ENCODE measurements around the gene GNG12. TPM values are rescaled to one million over a fixed set of nuclear protein-coding genes. Genes with fewer than 3 reads are reported as not detected.

GNG12 gene
- total RNA-seq, 1 experiment from 2014 or later: 12.5 TPM

DNA sequence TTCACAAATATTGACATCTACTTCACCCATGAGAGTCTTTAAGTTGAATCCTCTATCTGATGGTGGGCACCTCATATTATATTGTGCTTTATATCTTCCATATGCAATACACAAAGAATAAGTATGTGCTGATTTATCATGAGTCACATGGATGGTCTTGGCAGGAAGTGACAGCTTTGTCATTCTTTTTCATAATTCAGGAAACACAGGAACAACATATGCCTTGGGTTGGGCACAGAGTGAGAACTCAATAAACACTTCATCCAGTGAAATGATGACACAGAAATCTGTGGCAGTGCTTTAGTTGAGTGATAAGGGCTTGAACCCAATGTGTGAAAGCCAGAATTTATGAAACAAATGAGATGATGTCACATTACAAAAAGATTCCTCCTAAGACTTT, 107.0 kb downstream of the GNG12 start:
- Mint-ChIP-seq H3K27me3 (ENCODE audit: insufficient read depth, unreplicated experiment) (no peaks in the 10 kb centered on the region), H3K27ac (ENCODE audit: unreplicated experiment) (no peak overlapping the region), H3K4me1 (ENCODE audit: low read depth, unreplicated experiment) (peaks cover 7% of the 10 kb centered on the region), H3K4me3 (ENCODE audit: unreplicated experiment) (no peak overlapping the region), H3K36me3 (ENCODE audit: insufficient read depth, unreplicated experiment) (no peaks in the 10 kb centered on the region), H3K9me3 (ENCODE audit: unreplicated experiment) (no peaks in the 10 kb centered on the region)
- H3K36me3 ChIP-seq (ENCODE audit: control insufficient read depth, insufficient read depth, low read length): no peaks in the 10 kb centered on the region
- TF ChIP-seq, protein P1, sequence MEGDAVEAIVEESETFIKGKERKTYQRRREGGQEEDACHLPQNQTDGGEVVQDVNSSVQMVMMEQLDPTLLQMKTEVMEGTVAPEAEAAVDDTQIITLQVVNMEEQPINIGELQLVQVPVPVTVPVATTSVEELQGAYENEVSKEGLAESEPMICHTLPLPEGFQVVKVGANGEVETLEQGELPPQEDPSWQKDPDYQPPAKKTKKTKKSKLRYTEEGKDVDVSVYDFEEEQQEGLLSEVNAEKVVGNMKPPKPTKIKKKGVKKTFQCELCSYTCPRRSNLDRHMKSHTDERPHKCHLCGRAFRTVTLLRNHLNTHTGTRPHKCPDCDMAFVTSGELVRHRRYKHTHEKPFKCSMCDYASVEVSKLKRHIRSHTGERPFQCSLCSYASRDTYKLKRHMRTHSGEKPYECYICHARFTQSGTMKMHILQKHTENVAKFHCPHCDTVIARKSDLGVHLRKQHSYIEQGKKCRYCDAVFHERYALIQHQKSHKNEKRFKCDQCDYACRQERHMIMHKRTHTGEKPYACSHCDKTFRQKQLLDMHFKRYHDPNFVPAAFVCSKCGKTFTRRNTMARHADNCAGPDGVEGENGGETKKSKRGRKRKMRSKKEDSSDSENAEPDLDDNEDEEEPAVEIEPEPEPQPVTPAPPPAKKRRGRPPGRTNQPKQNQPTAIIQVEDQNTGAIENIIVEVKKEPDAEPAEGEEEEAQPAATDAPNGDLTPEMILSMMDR (IDR thresholded peaks at IDR 0.05; ENCODE audit: insufficient read depth in 1 of 2, low read depth in 1 of 2, low read length in 1 of 2, severe bottlenecking in 1 of 2, unreplicated experiment in 1 of 2): no peak
- no peak for DNase-seq
- intact Hi-C loops (cut with micrococcal nuclease; ENCODE audit: unreplicated experiment): no loop called here
- POLR2A ChIA-PET: no interaction called here
- H3K4me3 ChIP-seq (ENCODE audit: low read depth, low read length): no peak overlapping the region
- H3K9me3 ChIP-seq: no peaks in the 10 kb centered on the region
- BruUV-seq (replicated peaks): no TSS peak
- CTCF ChIA-PET: no interaction called here
- peaks cover 13% of the 10 kb centered on the region; the same call in 1 of the 2 replicates for H3K4me1 ChIP-seq
- H3K27me3 ChIP-seq (replicated peaks; ENCODE audit: control insufficient read depth, insufficient read depth, low read length): no peaks in the 10 kb centered on the region

DNA sequence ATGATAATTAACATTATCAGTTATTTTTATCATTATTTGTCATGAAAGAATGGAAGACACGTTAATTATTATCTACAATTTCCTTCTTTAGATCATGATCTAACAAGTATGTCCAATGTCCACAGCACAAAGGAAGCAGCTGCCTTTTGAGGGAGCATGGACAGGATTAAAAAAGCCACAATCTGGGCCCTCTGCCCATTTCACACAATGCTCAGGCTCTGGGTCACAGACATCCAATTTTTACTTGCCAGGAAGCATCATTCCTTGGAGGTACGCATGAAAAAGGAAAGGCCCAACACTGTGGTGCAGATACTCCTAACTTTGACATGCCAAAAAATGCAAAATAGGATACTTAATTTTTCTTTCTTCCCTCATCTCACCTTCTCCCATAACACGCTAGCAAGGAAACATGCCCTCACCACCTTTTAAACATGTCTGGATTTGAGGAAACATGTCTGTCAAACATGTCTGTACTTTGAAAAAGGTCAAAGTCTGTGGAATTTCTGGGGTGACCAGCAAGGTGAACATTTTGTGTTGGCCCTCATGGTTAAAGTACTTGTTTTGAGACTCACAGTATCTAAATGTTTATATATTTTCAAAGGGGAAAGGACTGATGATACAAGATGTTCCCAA, 108.2 kb downstream of the GNG12 start:
- no peak overlapping the region for H3K4me3 Mint-ChIP-seq (ENCODE audit: unreplicated experiment)
- POLR2A ChIA-PET: no interaction called here
- H3K4me3 ChIP-seq (ENCODE audit: low read depth, low read length): no peak overlapping the region
- no TSS peak for BruUV-seq (replicated peaks)
- no peak for DNase-seq
- intact Hi-C loops (cut with micrococcal nuclease; ENCODE audit: unreplicated experiment): no loop called here
- H3K27ac Mint-ChIP-seq (ENCODE audit: unreplicated experiment): no peak overlapping the region
- H3K9me3 ChIP-seq: no peaks in the 10 kb centered on the region
- CTCF ChIA-PET: no interaction called here
- peaks cover 7% of the 10 kb centered on the region for H3K4me1 Mint-ChIP-seq (ENCODE audit: low read depth, unreplicated experiment)
- no peaks in the 10 kb centered on the region for H3K27me3 Mint-ChIP-seq (ENCODE audit: insufficient read depth, unreplicated experiment)
- H3K4me1 ChIP-seq: peaks cover 13% of the 10 kb centered on the region; the same call in 1 of the 2 replicates
- H3K27me3 ChIP-seq (replicated peaks; ENCODE audit: control insufficient read depth, insufficient read depth, low read length): no peaks in the 10 kb centered on the region
- TF ChIP-seq, protein P1 (IDR thresholded peaks at IDR 0.05; ENCODE audit: insufficient read depth in 1 of 2, low read depth in 1 of 2, low read length in 1 of 2, severe bottlenecking in 1 of 2, unreplicated experiment in 1 of 2): no peak
- no peaks in the 10 kb centered on the region for H3K36me3 ChIP-seq (ENCODE audit: control insufficient read depth, insufficient read depth, low read length)
- H3K9me3 Mint-ChIP-seq (ENCODE audit: unreplicated experiment): no peaks in the 10 kb centered on the region
- no peaks in the 10 kb centered on the region for H3K36me3 Mint-ChIP-seq (ENCODE audit: insufficient read depth, unreplicated experiment)

DNA sequence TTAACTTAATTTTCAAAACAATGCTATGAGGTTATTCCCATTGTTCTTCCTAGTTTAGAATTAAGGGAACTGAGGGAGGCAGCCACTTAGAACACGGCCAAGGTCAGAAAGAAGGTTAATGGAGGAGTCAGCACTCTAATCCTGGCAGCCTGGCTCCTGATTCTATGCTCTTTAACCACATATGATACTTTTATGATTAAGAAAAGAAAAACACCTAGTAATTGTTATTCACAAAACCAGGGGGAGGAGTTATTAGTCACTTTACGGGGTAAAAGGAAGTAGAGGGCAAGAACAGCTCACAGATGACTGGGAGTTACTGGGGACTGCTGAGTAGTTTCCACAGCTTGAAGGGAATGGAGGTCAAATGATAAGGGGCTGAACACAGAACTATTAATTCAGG, 109.6 kb downstream of the GNG12 start:
- no peaks in the 10 kb centered on the region for H3K9me3 ChIP-seq
- H3K4me1 Mint-ChIP-seq (ENCODE audit: low read depth, unreplicated experiment): peaks cover 7% of the 10 kb centered on the region
- no peak overlapping the region for H3K27ac Mint-ChIP-seq (ENCODE audit: unreplicated experiment)
- no peak for DNase-seq
- ChIA-PET CTCF (no interaction called here), POLR2A (no interaction called here)
- no peak overlapping the region for H3K4me3 ChIP-seq (ENCODE audit: low read depth, low read length)
- H3K36me3 Mint-ChIP-seq (ENCODE audit: insufficient read depth, unreplicated experiment): no peaks in the 10 kb centered on the region
- peaks cover 13% of the 10 kb centered on the region; the same call in 1 of the 2 replicates for H3K4me1 ChIP-seq
- BruUV-seq (replicated peaks): no TSS peak
- H3K27me3 ChIP-seq (replicated peaks; ENCODE audit: control insufficient read depth, insufficient read depth, low read length): no peaks in the 10 kb centered on the region
- no peak overlapping the region for H3K4me3 Mint-ChIP-seq (ENCODE audit: unreplicated experiment)
- intact Hi-C loops (cut with micrococcal nuclease; ENCODE audit: unreplicated experiment): no loop called here
- no peaks in the 10 kb centered on the region for H3K27me3 Mint-ChIP-seq (ENCODE audit: insufficient read depth, unreplicated experiment)
- no peaks in the 10 kb centered on the region for H3K9me3 Mint-ChIP-seq (ENCODE audit: unreplicated experiment)
- H3K36me3 ChIP-seq (ENCODE audit: control insufficient read depth, insufficient read depth, low read length): no peaks in the 10 kb centered on the region
- TF ChIP-seq, protein P1 (IDR thresholded peaks at IDR 0.05; ENCODE audit: insufficient read depth in 1 of 2, low read depth in 1 of 2, low read length in 1 of 2, severe bottlenecking in 1 of 2, unreplicated experiment in 1 of 2): no peak
